LoVo (cell line): ENCODE results near the gene ATAD3B.
"Not testable (repeated sequence)": the region's sequence is repeated elsewhere in the genome, so short reads cannot be mapped to it uniquely, and the experiment has no call there.

Experiments
- DNase-seq: peaks from one replicate; pipeline ENCODE4 v3.0.0-alpha.2; 2016; ENCODE audit warnings: low spot score

ATAD3B gene

DNA sequence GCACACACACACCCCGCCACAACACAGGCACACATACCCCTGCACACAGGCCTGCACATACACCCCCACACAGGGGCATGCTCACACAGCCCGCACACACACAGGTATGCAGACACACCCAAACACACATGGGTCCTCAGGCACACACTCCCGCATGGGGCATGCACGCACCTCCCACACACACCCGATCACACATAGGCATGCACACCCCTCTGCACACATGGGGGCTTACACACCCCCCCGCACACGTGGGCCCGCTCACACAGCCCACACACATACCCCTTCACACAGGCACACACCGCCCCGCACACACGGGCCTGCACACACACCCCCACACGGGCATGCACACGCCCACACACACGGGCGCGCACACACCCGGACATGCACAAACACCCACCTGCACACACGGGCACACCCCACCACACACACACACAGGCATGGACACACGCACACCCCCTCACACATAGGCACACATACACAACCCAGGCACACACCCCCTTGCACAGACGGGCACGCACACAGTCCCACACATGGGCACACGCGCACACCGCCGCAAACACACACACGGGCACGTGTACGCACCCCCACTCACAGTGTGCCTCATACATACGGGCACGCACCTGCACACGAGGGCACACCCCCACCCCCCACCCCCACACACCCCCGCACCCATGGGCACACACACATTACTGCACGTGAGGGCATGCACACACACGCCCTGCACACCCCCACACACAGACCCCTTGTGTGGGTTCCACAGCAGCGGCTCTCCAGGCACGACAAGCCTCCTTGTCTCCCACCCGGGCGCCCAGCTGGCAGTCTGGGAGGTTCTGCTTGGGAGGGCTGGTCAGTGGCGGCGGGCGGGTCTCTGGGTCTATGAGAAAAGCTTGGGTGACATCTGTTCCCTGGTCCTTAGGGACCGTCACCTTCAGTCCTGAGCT lies 8.3 kb downstream of the ATAD3B start:
- no peak for DNase-seq

DNA sequence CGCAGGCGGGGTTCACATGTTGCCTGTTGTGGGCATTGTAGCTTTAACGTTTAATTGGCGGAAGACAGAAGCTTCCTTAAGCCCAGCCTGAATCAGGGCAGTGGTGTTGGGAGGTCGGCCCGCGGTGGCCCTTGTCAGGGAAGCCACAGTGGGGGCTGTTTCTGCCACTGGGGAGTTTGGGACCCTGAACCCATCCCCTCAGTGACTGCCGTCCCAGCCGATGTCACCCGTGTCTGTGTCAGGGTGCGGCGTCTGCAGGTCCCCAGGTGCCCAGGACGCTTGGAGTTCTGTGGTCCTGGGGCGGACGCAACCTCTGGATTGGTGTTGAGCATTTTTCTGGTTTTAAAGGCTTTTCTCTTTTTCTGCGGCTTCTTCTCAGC lies 8.9 kb downstream of the ATAD3B start:
- DNase-seq: not testable (repeated sequence)

GRCh38 chr1:1481811-1482210 lies 10.2 kb downstream of the ATAD3B start:
- DNase-seq: not testable (repeated sequence)

- no peak for DNase-seq
These were observed 11.3 kb downstream of the ATAD3B start for GRCh38 chr1:1482856-1483255.

GRCh38 chr1:1483714-1484113 lies 12.1 kb downstream of the ATAD3B start:
- DNase-seq: no peak

GRCh38 chr1:1484976-1485750 lies 13.6 kb downstream of the ATAD3B start:
- DNase-seq: not testable (repeated sequence)

DNA sequence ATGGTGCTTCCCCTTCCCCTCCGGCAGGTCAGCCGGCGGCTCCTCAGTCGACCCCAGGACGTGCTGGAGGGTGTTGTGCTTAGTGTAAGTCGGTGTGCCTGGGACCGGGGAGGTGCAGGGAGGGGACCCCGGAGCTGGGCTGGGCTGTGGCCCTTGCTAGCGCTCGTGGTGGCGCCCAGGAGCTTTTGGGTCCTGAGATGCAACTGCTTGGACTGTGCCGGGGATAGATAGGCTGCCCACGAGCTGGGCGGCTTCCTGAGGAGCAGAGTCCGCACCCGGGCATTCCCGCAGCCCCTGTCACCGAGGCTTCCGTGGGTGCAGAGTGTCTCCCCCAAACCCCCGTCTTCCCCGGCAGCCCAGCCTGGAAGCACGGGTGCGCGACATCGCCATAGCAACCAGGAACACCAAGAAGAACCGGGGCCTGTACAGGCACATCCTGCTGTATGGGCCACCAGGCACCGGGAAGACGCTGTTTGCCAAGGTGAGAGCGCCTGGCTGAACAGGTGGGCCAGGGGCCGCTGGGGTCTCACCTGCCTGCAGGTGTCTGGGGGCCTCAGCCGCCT lies 14.3 kb downstream of the ATAD3B start:
- not testable (repeated sequence) for DNase-seq

DNA sequence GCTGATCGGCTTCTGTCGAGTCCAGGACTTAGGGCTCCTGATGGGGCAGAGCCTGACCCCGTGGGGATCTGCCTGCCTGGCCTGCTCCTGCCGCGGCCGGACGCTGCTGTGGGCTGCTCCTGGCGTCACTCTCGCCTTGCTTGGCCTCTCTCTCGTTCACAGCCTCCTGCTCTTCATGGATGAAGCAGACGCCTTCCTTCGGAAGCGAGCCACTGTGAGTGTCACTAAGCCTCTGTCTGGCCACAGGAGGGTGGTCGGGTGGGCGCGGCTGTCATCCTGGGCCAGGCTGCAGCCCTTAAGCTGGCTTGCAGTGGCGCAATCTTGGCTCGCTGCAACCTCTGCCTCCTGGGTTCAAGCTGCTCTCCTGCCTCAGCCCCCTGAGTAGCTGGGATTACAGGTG lies 16.1 kb downstream of the ATAD3B start:
- no peak for DNase-seq

GRCh38 chr1:1489231-1489630 lies 17.7 kb downstream of the ATAD3B start:
- DNase-seq: no peak

DNA sequence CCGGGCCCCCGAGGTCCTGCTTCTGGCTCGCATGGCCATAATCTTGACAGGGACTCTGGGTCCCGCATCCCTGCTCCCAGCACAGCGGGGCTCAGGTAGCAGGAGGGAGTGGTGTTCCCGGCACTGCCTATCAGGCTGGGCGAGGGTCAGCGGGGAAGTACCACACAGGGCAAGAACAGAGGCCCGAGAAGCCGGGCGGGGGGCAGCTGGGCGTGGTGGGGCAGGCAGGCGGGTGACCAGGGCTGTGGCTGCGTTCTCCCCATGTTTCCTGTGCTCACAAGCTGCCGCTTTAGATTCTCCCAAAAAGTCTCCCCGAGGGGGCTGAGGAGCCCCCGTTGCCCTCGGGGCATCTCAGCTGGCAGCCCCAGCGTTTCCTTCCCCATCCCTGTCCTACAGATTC lies 18.3 kb downstream of the ATAD3B start:
- no peak for DNase-seq

- no peak for DNase-seq
These were observed 19.2 kb downstream of the ATAD3B start for GRCh38 chr1:1490633-1491230.

DNA sequence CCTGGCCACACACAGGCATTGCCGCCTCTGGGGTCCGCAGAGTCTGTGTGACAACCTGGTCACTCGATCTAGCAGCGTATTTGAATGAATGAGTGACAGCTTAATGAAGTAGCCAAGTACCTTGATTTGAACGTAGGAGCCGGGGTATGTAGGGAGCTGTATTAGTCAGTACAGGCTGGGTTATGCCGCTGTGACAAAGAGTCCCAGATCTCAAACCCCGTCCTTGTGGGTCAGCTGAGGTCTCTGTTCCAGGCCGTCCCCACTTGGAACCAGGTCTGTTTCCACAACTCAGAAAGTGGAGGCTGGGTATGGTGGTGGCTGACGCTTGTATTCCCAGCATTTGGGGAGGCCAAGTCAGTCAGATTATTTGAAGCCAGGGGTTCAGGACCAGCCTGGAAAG lies 20.0 kb downstream of the ATAD3B start:
- DNase-seq: no peak

DNA sequence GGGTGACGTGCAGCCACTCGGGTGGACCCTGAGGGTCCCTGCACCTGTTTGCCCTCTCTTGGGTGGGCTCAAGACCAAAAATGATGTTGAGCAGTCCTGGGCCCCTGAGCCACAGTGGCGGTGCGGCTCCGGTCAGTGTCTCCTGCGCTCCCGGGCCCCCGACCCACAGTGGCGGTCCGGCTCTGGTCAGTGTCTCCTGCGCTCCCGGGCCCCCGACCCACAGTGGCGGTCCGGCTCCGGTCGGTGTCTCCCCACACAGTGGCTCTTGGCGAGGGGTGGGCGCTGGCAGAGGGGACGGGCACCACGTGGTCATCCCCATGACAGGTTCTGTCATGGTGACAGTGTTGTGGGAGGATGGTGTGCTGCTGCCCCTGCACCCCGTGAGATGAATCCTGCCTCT lies 22.7 kb downstream of the ATAD3B start:
- not testable (repeated sequence) for DNase-seq

DNA sequence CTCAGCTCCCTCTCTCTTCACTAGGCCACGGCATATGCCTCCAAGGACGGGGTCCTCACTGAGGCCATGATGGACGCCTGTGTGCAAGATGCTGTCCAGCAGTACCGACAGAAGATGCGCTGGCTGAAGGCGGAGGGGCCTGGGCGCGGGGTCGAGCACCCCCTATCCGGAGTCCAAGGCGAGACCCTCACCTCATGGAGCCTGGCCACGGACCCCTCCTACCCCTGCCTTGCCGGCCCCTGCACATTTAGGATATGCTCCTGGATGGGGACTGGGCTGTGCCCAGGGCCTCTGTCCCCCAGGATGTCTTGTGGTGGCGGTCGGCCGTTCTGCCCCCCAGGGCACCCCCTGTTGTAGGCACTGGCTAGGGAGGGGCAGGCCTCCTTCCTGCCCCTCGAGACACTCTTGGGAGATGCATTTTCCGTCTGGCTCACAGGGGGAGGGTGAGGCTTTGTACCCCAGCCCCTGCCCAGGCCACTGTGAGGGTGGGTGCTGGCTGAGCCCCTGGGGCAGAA lies 24.0 kb downstream of the ATAD3B start:
- not testable (repeated sequence) for DNase-seq

- DNase-seq: peak; percentile 57
These were observed 33.3 kb downstream of the ATAD3B start for GRCh38 chr1:1504777-1505365.

- peak; percentile 34 for DNase-seq
These were observed 33.8 kb downstream of the ATAD3B start for GRCh38 chr1:1505366-1505798.

DNA sequence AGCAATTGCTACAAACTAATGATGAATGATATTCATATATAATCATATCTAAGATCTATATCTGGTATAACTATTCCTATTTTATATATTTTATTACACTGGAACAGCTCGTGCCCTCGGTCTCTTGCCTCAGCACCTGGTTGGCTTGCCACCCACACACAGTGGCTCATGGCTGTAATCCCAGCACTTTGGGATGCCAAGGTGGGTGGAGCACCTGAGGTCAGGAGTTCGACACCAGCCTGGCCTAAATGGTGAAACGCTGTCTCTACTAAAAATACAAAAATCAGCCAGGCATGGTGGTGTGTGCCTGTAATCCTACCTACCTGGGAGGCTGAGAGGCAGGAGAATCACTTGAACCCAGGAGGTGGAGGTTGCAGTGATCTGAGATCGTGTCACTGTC lies 34.2 kb downstream of the ATAD3B start:
- not testable (repeated sequence) for DNase-seq

DNA sequence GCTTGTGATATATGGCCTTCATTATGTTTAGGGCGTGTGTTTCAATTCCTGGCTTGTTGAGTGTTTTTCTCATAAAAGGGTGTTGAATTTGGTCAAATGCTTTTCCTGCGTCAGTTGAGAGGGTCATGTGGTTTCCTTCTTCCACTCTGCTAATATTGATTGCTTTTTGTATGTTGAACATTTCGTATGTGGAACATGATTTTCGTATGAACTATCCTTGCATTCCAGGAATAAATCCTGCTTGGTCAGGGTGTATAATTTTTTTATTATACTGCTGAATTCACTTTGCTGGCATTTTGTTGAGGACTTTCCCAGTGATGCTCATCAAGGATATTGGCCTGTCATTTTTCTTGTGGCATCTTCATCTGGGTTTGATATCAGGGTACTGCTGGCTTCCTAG lies 35.7 kb downstream of the ATAD3B start:
- no peak for DNase-seq

DNA sequence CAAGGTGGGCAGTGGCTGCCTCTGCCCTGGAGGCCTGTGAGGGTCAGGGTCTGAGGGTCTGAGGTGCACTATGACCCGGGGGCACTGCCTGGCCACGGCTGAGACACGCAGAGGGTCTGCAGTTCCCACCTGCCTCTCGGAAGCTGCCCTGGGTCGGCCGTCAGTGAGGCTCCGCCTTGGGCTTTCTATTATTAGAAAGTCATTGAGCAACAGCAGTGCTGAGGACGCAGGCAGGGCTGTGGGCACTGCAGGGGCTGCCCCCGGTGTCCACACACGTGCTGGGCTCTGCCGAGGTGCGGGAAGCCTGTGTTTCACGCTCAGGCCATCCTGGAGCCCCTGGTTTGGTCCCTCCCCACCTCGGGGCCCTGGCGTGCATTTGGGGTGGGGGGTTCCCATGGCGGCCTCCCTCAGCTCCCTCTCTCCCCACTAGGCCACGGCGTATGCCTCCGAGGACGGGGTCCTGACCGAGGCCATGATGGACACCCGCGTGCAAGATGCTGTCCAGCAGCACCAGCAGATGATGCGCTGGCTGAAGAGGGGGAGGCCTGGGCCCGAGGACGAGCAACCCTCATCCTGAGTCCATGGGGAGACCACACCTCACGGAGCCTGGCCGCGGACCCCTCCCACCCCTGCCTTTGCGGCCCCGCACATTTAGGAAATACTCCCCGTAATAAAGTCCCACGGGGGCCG lies 37.4 kb downstream of the ATAD3B start:
- not testable (repeated sequence) for DNase-seq

- DNase-seq: not testable (repeated sequence)
These were observed 37.9 kb downstream of the ATAD3B start for GRCh38 chr1:1509465-1509850.

- peak; percentile 6 for DNase-seq
These were observed 39.5 kb downstream of the ATAD3B start for GRCh38 chr1:1510912-1511532.
